Measurements from ENCODE around the gene SLC25A26. TPM values are rescaled to one million over a fixed set of nuclear protein-coding genes. Genes with fewer than 3 reads are reported as not detected.

Gene SLC25A26
- polyA plus RNA-seq, 1 donor (not counting 4 experiments of a cell fraction or from before 2014, with no cell fraction given), result 25.2 TPM

GRCh38 chr3:66423791-66424190 is 203.0 kb downstream of the SLC25A26 start:
- Histone ChIP-seq H3K4me3 (ENCODE audit: control insufficient read depth in 2 of 3, extremely low read depth in 1 of 3, insufficient read depth in 2 of 3, low read depth in 1 of 3, low read length in 3 of 3) (no peak overlapping the region), H3K27me3 (ENCODE audit: control insufficient read depth, extremely low read depth, insufficient read depth, low read length) (no peaks in the 10 kb centered on the region), H3K4me2 (ENCODE audit: control insufficient read depth, extremely low read depth, insufficient read depth, low read depth, low read length) (no peak overlapping the region), H4K20me1 (ENCODE audit: control insufficient read depth, extremely low read depth, insufficient read depth, low read length) (no peaks in the 10 kb centered on the region), H3K36me3 (ENCODE audit: control insufficient read depth in 2 of 2, extremely low read depth in 1 of 2, insufficient read depth in 2 of 2, low read length in 2 of 2) (no peaks in the 10 kb centered on the region), H3K4me1 (ENCODE audit: control insufficient read depth, extremely low read depth, insufficient read depth, low read length) (peaks cover 19% of the 10 kb centered on the region), H3K9me1 (ENCODE audit: control insufficient read depth, extremely low read depth, insufficient read depth, low read length) (no peaks in the 10 kb centered on the region), H3K27ac (ENCODE audit: control insufficient read depth, insufficient read depth, low read length) (no peak overlapping the region), H3K9me3 (ENCODE audit: control insufficient read depth, low read depth, low read length) (no peaks in the 10 kb centered on the region), H3K79me2 (ENCODE audit: control insufficient read depth, insufficient read depth, low read length) (peaks cover 40% of the 10 kb centered on the region), H3K9ac (ENCODE audit: control insufficient read depth, extremely low read depth, insufficient read depth, low read length) (no peak overlapping the region), H2AFZ (ENCODE audit: control insufficient read depth, low read length) (no peak overlapping the region)
- TF ChIP-seq, protein P1, sequence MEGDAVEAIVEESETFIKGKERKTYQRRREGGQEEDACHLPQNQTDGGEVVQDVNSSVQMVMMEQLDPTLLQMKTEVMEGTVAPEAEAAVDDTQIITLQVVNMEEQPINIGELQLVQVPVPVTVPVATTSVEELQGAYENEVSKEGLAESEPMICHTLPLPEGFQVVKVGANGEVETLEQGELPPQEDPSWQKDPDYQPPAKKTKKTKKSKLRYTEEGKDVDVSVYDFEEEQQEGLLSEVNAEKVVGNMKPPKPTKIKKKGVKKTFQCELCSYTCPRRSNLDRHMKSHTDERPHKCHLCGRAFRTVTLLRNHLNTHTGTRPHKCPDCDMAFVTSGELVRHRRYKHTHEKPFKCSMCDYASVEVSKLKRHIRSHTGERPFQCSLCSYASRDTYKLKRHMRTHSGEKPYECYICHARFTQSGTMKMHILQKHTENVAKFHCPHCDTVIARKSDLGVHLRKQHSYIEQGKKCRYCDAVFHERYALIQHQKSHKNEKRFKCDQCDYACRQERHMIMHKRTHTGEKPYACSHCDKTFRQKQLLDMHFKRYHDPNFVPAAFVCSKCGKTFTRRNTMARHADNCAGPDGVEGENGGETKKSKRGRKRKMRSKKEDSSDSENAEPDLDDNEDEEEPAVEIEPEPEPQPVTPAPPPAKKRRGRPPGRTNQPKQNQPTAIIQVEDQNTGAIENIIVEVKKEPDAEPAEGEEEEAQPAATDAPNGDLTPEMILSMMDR (optimal IDR thresholded peaks at IDR 0.05 in 1 of 3, IDR thresholded peaks at IDR 0.05 in 1 of 3, conservative IDR thresholded peaks at IDR 0.05 in 1 of 3; ENCODE audit: extremely low read depth in 1 of 3, insufficient read depth in 2 of 3, low read length in 3 of 3), result no peak
- dilution Hi-C loops (cut with MboI; ENCODE audit: extremely low pct_ligation_motif_present, low sequenced_read_pairs), result no loop called here
- FAIRE-seq (no peak), DNase-seq (ENCODE audit: low read depth, low spot score) (no peak)

- DNase-seq (ENCODE audit: low read depth, low spot score) (no peak), FAIRE-seq (no peak)
- dilution Hi-C loops (cut with MboI; ENCODE audit: extremely low pct_ligation_motif_present, low sequenced_read_pairs), result no loop called here
- Histone ChIP-seq H4K20me1 (ENCODE audit: control insufficient read depth, extremely low read depth, insufficient read depth, low read length) (no peaks in the 10 kb centered on the region), H3K9me1 (ENCODE audit: control insufficient read depth, extremely low read depth, insufficient read depth, low read length) (no peaks in the 10 kb centered on the region), H3K9ac (ENCODE audit: control insufficient read depth, extremely low read depth, insufficient read depth, low read length) (no peak overlapping the region), H3K79me2 (ENCODE audit: control insufficient read depth, insufficient read depth, low read length) (peaks cover 33% of the 10 kb centered on the region), H3K4me3 (ENCODE audit: control insufficient read depth in 2 of 3, extremely low read depth in 1 of 3, insufficient read depth in 2 of 3, low read depth in 1 of 3, low read length in 3 of 3) (no peak overlapping the region), H3K4me2 (ENCODE audit: control insufficient read depth, extremely low read depth, insufficient read depth, low read depth, low read length) (no peak overlapping the region), H3K4me1 (ENCODE audit: control insufficient read depth, extremely low read depth, insufficient read depth, low read length) (peaks cover 28% of the 10 kb centered on the region), H3K27me3 (ENCODE audit: control insufficient read depth, extremely low read depth, insufficient read depth, low read length) (no peaks in the 10 kb centered on the region), H3K27ac (ENCODE audit: control insufficient read depth, insufficient read depth, low read length) (no peak overlapping the region), H3K9me3 (ENCODE audit: control insufficient read depth, low read depth, low read length) (no peaks in the 10 kb centered on the region), H3K36me3 (ENCODE audit: control insufficient read depth in 2 of 2, extremely low read depth in 1 of 2, insufficient read depth in 2 of 2, low read length in 2 of 2) (no peaks in the 10 kb centered on the region), H2AFZ (ENCODE audit: control insufficient read depth, low read length) (no peak overlapping the region)
- TF ChIP-seq EZH2 (IDR thresholded peaks at IDR 0.05; ENCODE audit: low read length), result no peak
- TF ChIP-seq, protein P1 (optimal IDR thresholded peaks at IDR 0.05 in 1 of 3, IDR thresholded peaks at IDR 0.05 in 1 of 3, conservative IDR thresholded peaks at IDR 0.05 in 1 of 3; ENCODE audit: extremely low read depth in 1 of 3, insufficient read depth in 2 of 3, low read length in 3 of 3), result no peak
Measured at GRCh38 chr3:66425032-66425431, 204.2 kb downstream of the SLC25A26 start.
